HEK293 (cell line): ENCODE results near the gene INSRR.

ENCODE experiments used
- HOXC10 ChIP-seq: sonication (generic); formaldehyde crosslinking; IDR thresholded peaks from 2 replicates; pipeline ENCODE4 v1.8.1; 2023; ENCODE audit warnings: mild to moderate bottlenecking, missing genetic modification reagents
- MYNN ChIP-seq: fragments of 450-650 bp; formaldehyde crosslinking; IDR thresholded peaks from 2 replicates; pipeline ENCODE4 v1.5.1; 2016; ENCODE audit warnings: missing biosample characterization, missing genetic modification characterization, borderline replicate concordance
- PRDM1 ChIP-seq: fragments of 450-650 bp; formaldehyde crosslinking; IDR thresholded peaks from 2 replicates; pipeline ENCODE4; 2016; ENCODE audit warnings: missing biosample characterization, missing genetic modification characterization
- ZBTB20 ChIP-seq: fragments of 450-650 bp; formaldehyde crosslinking; IDR thresholded peaks from 2 replicates; pipeline ENCODE4 v1.5.1; 2016; ENCODE audit warnings: missing biosample characterization, missing genetic modification characterization
- ZBTB8A ChIP-seq: fragments of 450-650 bp; formaldehyde crosslinking; IDR thresholded peaks from 2 replicates; pipeline ENCODE4 v1.5.1; 2016; ENCODE audit warnings: missing biosample characterization, missing genetic modification characterization
- ZNF146 ChIP-seq: fragments of 450-650 bp; formaldehyde crosslinking; IDR thresholded peaks from 2 replicates; pipeline ENCODE4 v1.5.1; 2016; ENCODE audit warnings: missing biosample characterization, missing genetic modification characterization
- ZNF214 ChIP-seq: fragments of 450-650 bp; formaldehyde crosslinking; IDR thresholded peaks from 2 replicates; pipeline ENCODE4 v1.5.1; 2017; ENCODE audit warnings: missing biosample characterization, mild to moderate bottlenecking, missing genetic modification characterization, borderline replicate concordance
- ZNF239 ChIP-seq: fragments of 450-650 bp; formaldehyde crosslinking; IDR thresholded peaks from 2 replicates; pipeline ENCODE4 v1.5.1; 2016; ENCODE audit warnings: missing biosample characterization, missing genetic modification characterization
- ZNF24 ChIP-seq: fragments of 450-650 bp; formaldehyde crosslinking; IDR thresholded peaks from 2 replicates; pipeline ENCODE4 v1.5.1; 2016; ENCODE audit warnings: missing biosample characterization, missing genetic modification characterization
- ZNF266 ChIP-seq: fragments of 450-650 bp; formaldehyde crosslinking; IDR thresholded peaks from 2 replicates; pipeline ENCODE4 v1.5.1; 2016; ENCODE audit warnings: missing biosample characterization, missing genetic modification characterization, low read depth
- ZNF274 ChIP-seq, 2 experiments: fragments of 200-500 bp in 1 of 2; fragments of 450-650 bp in 1 of 2; sonication (Bioruptor generic) in 1 of 2; formaldehyde crosslinking in 1 of 2; IDR thresholded peaks; 2 replicates each; pipeline versions ENCODE4 v1.5.1 to v1.6.1; 2014 to 2016; ENCODE audit warnings: borderline replicate concordance in 1 of 2, inconsistent platforms in 1 of 2, low read length in 1 of 2, missing biosample characterization in 1 of 2, missing genetic modification characterization in 1 of 2
- ZNF354C ChIP-seq: fragments of 450-650 bp; formaldehyde crosslinking; IDR thresholded peaks from 2 replicates; pipeline ENCODE4 v1.5.1; 2016; ENCODE audit warnings: missing biosample characterization, missing genetic modification characterization, low read depth, borderline replicate concordance
- ZNF510 ChIP-seq: fragments of 450-650 bp; formaldehyde crosslinking; IDR thresholded peaks from 2 replicates; pipeline ENCODE4 v1.5.1; 2018; ENCODE audit warnings: mild to moderate bottlenecking, missing genetic modification characterization, missing biosample characterization; ENCODE audit not compliant: insufficient replicate concordance
- ZNF549 ChIP-seq: fragments of 450-650 bp; IDR thresholded peaks from 2 replicates; pipeline ENCODE4 v1.5.1; 2018; ENCODE audit warnings: missing biosample characterization, missing genetic modification characterization, mild to moderate bottlenecking, inconsistent platforms, moderate library complexity
- ZNF560 ChIP-seq: fragments of 450-650 bp; formaldehyde crosslinking; IDR thresholded peaks from 2 replicates; pipeline ENCODE4 v1.5.1; 2017; ENCODE audit warnings: missing biosample characterization, missing genetic modification characterization, borderline replicate concordance
- ZNF621 ChIP-seq: fragments of 450-650 bp; formaldehyde crosslinking; IDR thresholded peaks from 2 replicates; pipeline ENCODE4 v1.5.1; 2017; ENCODE audit warnings: missing biosample characterization, missing genetic modification characterization
- ZNF626 ChIP-seq: fragments of 450-650 bp; sonication (Bioruptor Pico); formaldehyde crosslinking; IDR thresholded peaks from 2 replicates; pipeline ENCODE4 v1.5.1; 2018; ENCODE audit warnings: missing biosample characterization, missing genetic modification characterization, inconsistent platforms
- ZNF768 ChIP-seq: fragments of 450-650 bp; formaldehyde crosslinking; IDR thresholded peaks from 2 replicates; pipeline ENCODE4 v1.5.1; 2018; ENCODE audit warnings: missing biosample characterization, mild to moderate bottlenecking, missing genetic modification characterization
- ZSCAN30 ChIP-seq: fragments of 450-650 bp; IDR thresholded peaks from 2 replicates; pipeline ENCODE4 v1.5.1; 2018; ENCODE audit warnings: missing biosample characterization, mild to moderate bottlenecking, missing genetic modification characterization, moderate library complexity
- TF ChIP-seq, protein P1 (sequence below): fragments of 450-650 bp; formaldehyde crosslinking; IDR thresholded peaks from 2 replicates; pipeline ENCODE4 v1.5.1; 2017; ENCODE audit warnings: missing biosample characterization, missing genetic modification characterization
- TF ChIP-seq, protein P2 (sequence below): fragments of 450-650 bp; formaldehyde crosslinking; IDR thresholded peaks from 2 replicates; pipeline ENCODE4 v1.5.1; 2017; ENCODE audit warnings: missing biosample characterization, missing genetic modification characterization
- TF ChIP-seq, protein P3 (sequence below): fragments of 450-650 bp; formaldehyde crosslinking; IDR thresholded peaks from 2 replicates; pipeline ENCODE4 v1.5.1; 2016; ENCODE audit warnings: missing biosample characterization, missing genetic modification characterization
- TF ChIP-seq, protein P4 (sequence below): fragments of 450-650 bp; formaldehyde crosslinking; IDR thresholded peaks from 2 replicates; pipeline ENCODE4 v1.5.1; 2016; ENCODE audit warnings: missing biosample characterization, missing genetic modification characterization
- TF ChIP-seq, protein P5 (sequence below): IDR thresholded peaks from 2 replicates; pipeline ENCODE4 v1.6.1; 2011; ENCODE audit warnings: mild to moderate bottlenecking, low read depth, low read length, borderline replicate concordance
- TF ChIP-seq, protein P6 (sequence below): fragments of 450-650 bp; formaldehyde crosslinking; IDR thresholded peaks from 2 replicates; pipeline ENCODE4; 2016; ENCODE audit warnings: missing biosample characterization, missing genetic modification characterization
- TF ChIP-seq, protein P7 (sequence below): fragments of 450-650 bp; formaldehyde crosslinking; IDR thresholded peaks from 2 replicates; pipeline ENCODE4 v1.5.1; 2016; ENCODE audit warnings: missing biosample characterization, missing genetic modification characterization, borderline replicate concordance

INSRR gene

DNA sequence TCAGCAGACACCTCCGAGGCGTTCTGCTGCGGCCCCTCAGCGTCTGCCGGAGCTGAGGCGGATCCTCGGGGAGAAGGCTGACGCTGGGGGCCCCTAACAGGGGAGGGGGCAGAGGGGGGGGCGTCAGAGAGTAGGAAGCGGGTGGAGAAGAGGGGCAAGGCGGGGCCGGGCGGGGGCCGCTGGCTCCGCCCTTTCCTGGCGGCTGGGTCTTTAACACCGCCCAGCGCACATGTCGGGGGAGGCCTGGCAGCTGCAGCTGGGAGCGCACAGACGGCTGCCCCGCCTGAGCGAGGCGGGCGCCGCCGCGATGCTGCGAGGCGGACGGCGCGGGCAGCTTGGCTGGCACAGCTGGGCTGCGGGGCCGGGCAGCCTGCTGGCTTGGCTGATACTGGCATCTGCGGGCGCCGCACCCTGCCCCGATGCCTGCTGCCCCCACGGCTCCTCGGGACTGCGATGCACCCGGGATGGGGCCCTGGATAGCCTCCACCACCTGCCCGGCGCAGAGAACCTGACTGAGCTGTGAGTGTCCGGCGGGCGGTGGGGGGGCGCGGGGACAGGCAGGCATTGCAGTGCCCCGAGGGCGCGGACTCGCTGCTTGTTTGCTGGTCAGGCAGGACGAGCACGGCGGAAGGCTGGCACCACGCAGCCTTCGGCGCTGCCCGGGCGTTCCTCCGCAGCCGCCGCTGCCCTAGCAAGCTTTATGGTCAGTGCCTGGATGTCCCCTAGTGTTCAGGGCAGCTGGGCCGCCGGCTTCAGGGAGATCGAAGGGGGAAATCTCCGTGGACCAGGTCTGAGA is 1.9 kb upstream of the INSRR start, which contains the start of gene NTRK1 (continued):
- no peak for TF ChIP-seq ZNF626 (tag by site-specific recombination)
- no peak for TF ChIP-seq ZNF768 (tag by site-specific recombination)
- TF ChIP-seq ZNF24 (tag by site-specific recombination): 0 out of 2 replicates have a peak, but pooled peaks have one; percentile 7
- TF ChIP-seq, protein P1, sequence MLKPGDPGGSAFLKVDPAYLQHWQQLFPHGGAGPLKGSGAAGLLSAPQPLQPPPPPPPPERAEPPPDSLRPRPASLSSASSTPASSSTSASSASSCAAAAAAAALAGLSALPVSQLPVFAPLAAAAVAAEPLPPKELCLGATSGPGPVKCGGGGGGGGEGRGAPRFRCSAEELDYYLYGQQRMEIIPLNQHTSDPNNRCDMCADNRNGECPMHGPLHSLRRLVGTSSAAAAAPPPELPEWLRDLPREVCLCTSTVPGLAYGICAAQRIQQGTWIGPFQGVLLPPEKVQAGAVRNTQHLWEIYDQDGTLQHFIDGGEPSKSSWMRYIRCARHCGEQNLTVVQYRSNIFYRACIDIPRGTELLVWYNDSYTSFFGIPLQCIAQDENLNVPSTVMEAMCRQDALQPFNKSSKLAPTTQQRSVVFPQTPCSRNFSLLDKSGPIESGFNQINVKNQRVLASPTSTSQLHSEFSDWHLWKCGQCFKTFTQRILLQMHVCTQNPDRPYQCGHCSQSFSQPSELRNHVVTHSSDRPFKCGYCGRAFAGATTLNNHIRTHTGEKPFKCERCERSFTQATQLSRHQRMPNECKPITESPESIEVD: no peak
- TF ChIP-seq ZNF274 (IDR thresholded peaks at IDR 0.05; ENCODE audit: low read length): no peak
- no peak for TF ChIP-seq ZNF274 (tag by site-specific recombination; IDR thresholded peaks at IDR 0.05; ENCODE audit: borderline replicate concordance)
- TF ChIP-seq, protein P2, sequence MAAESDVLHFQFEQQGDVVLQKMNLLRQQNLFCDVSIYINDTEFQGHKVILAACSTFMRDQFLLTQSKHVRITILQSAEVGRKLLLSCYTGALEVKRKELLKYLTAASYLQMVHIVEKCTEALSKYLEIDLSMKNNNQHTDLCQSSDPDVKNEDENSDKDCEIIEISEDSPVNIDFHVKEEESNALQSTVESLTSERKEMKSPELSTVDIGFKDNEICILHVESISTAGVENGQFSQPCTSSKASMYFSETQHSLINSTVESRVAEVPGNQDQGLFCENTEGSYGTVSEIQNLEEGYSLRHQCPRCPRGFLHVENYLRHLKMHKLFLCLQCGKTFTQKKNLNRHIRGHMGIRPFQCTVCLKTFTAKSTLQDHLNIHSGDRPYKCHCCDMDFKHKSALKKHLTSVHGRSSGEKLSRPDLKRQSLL (tag by site-specific recombination): no peak
- no peak for TF ChIP-seq ZNF214 (tag by site-specific recombination)
- TF ChIP-seq, protein P3, sequence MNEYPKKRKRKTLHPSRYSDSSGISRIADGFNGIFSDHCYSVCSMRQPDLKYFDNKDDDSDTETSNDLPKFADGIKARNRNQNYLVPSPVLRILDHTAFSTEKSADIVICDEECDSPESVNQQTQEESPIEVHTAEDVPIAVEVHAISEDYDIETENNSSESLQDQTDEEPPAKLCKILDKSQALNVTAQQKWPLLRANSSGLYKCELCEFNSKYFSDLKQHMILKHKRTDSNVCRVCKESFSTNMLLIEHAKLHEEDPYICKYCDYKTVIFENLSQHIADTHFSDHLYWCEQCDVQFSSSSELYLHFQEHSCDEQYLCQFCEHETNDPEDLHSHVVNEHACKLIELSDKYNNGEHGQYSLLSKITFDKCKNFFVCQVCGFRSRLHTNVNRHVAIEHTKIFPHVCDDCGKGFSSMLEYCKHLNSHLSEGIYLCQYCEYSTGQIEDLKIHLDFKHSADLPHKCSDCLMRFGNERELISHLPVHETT: no peak
- TF ChIP-seq ZNF510 (tag by site-specific recombination): no peak
- TF ChIP-seq MYNN (tag by site-specific recombination): no peak
- no peak for TF ChIP-seq ZNF560
- no peak for TF ChIP-seq HOXC10 (CRISPR knock-in tag)
- TF ChIP-seq ZBTB8A (tag by site-specific recombination): no peak
- TF ChIP-seq, protein P4, sequence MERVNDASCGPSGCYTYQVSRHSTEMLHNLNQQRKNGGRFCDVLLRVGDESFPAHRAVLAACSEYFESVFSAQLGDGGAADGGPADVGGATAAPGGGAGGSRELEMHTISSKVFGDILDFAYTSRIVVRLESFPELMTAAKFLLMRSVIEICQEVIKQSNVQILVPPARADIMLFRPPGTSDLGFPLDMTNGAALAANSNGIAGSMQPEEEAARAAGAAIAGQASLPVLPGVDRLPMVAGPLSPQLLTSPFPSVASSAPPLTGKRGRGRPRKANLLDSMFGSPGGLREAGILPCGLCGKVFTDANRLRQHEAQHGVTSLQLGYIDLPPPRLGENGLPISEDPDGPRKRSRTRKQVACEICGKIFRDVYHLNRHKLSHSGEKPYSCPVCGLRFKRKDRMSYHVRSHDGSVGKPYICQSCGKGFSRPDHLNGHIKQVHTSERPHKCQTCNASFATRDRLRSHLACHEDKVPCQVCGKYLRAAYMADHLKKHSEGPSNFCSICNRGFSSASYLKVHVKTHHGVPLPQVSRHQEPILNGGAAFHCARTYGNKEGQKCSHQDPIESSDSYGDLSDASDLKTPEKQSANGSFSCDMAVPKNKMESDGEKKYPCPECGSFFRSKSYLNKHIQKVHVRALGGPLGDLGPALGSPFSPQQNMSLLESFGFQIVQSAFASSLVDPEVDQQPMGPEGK (tag by site-specific recombination): peak; percentile 22
- no peak for TF ChIP-seq ZNF621 (tag by site-specific recombination)
- TF ChIP-seq, protein P5, sequence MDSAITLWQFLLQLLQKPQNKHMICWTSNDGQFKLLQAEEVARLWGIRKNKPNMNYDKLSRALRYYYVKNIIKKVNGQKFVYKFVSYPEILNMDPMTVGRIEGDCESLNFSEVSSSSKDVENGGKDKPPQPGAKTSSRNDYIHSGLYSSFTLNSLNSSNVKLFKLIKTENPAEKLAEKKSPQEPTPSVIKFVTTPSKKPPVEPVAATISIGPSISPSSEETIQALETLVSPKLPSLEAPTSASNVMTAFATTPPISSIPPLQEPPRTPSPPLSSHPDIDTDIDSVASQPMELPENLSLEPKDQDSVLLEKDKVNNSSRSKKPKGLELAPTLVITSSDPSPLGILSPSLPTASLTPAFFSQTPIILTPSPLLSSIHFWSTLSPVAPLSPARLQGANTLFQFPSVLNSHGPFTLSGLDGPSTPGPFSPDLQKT: no peak
- TF ChIP-seq ZNF266 (tag by site-specific recombination): no peak
- TF ChIP-seq ZNF146 (tag by site-specific recombination): no peak
- TF ChIP-seq ZNF239 (tag by site-specific recombination): no peak
- TF ChIP-seq ZBTB20 (tag by site-specific recombination): no peak; the same call in 1 of the 2 replicates
- TF ChIP-seq, protein P6, sequence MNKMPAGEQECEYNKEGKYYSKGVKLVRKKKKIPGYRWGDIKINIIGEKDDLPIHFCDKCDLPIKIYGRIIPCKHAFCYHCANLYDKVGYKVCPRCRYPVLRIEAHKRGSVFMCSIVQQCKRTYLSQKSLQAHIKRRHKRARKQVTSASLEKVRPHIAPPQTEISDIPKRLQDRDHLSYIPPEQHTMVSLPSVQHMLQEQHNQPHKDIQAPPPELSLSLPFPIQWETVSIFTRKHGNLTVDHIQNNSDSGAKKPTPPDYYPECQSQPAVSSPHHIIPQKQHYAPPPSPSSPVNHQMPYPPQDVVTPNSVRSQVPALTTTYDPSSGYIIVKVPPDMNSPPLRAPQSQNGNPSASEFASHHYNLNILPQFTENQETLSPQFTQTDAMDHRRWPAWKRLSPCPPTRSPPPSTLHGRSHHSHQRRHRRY: no peak
- no peak for TF ChIP-seq PRDM1 (tag by site-specific recombination)
- TF ChIP-seq ZNF354C: no peak
- TF ChIP-seq ZSCAN30 (tag by site-specific recombination): peak; percentile 43; the same call in 1 of the 2 replicates
- TF ChIP-seq, protein P7, sequence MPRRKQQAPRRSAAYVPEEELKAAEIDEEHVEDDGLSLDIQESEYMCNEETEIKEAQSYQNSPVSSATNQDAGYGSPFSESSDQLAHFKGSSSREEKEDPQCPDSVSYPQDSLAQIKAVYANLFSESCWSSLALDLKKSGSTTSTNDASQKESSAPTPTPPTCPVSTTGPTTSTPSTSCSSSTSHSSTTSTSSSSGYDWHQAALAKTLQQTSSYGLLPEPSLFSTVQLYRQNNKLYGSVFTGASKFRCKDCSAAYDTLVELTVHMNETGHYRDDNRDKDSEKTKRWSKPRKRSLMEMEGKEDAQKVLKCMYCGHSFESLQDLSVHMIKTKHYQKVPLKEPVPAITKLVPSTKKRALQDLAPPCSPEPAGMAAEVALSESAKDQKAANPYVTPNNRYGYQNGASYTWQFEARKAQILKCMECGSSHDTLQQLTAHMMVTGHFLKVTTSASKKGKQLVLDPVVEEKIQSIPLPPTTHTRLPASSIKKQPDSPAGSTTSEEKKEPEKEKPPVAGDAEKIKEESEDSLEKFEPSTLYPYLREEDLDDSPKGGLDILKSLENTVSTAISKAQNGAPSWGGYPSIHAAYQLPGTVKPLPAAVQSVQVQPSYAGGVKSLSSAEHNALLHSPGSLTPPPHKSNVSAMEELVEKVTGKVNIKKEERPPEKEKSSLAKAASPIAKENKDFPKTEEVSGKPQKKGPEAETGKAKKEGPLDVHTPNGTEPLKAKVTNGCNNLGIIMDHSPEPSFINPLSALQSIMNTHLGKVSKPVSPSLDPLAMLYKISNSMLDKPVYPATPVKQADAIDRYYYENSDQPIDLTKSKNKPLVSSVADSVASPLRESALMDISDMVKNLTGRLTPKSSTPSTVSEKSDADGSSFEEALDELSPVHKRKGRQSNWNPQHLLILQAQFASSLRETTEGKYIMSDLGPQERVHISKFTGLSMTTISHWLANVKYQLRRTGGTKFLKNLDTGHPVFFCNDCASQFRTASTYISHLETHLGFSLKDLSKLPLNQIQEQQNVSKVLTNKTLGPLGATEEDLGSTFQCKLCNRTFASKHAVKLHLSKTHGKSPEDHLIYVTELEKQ (tag by site-specific recombination): no peak
- TF ChIP-seq ZNF549 (tag by site-specific recombination): no peak
